IMR-90 (cell line): ENCODE data around the gene PRELID3B. TPM values are rescaled to one million over a fixed set of nuclear protein-coding genes. Genes with fewer than 3 reads are reported as not detected.

Experiments used
- ATAC-seq: fragments of 200-7000 bp; cut with Tn5 transposase; 2 replicates; pipeline ENCODE4 v1.9.1; 2020; ENCODE audit warnings: low read depth, mild to moderate bottlenecking, moderate library complexity
- BruUV-seq: library from RNA; stranded (reverse); fragments of 400-500 nt; replicated peaks from 2 replicates; lab custom pipeline; 2021; lab: Mats Ljungman, UMichigan
- CTCF ChIA-PET: fragments of 300-600 bp; formaldehyde crosslinking; extraction: SDS; loops from one replicate; lab custom pipeline; 2021; ENCODE audit warnings: antibody characterized with exemption; lab: Yijun Ruan, JAX
- POLR2A ChIA-PET: fragments of 300-600 bp; sonication (Branson Sonifier 250); formaldehyde crosslinking; loops from one replicate; lab custom pipeline; 2022; ENCODE audit warnings: antibody characterized with exemption; ENCODE audit not compliant: unreplicated experiment; lab: Charles Lee
- DNase-seq: peaks from one replicate; pipeline ENCODE4 v3.0.0; 2013
- H2AFZ ChIP-seq: replicated peaks from 2 replicates; pipeline ENCODE3; 2013; ENCODE audit warnings: low read length, mild to moderate bottlenecking; ENCODE audit not compliant: poor library complexity
- H2AK5ac ChIP-seq: 2 replicates; pipeline ENCODE4 v1.6.1; 2013; ENCODE audit warnings: low read depth, low read length, inconsistent platforms
- H2AK9ac ChIP-seq: replicated peaks from 2 replicates; pipeline ENCODE3; 2013; ENCODE audit warnings: mild to moderate bottlenecking, low read depth, low read length, moderate library complexity; ENCODE audit not compliant: poor library complexity
- H2BK120ac ChIP-seq: 2 replicates; pipeline ENCODE4 v1.6.1; 2013; ENCODE audit warnings: low read depth, low read length, inconsistent platforms
- H2BK15ac ChIP-seq: 3 replicates; pipeline ENCODE4 v1.6.1; 2013; ENCODE audit warnings: low read depth, low read length, inconsistent platforms
- H2BK20ac ChIP-seq: 2 replicates; pipeline ENCODE4 v1.6.1; 2013; ENCODE audit warnings: low read depth, mild to moderate bottlenecking, inconsistent platforms, low read length, moderate library complexity
- H2BK5ac ChIP-seq: 2 replicates; pipeline ENCODE4 v1.6.1; 2013; ENCODE audit warnings: mild to moderate bottlenecking, low read depth, low read length, inconsistent platforms; ENCODE audit not compliant: poor library complexity, severe bottlenecking
- H3K14ac ChIP-seq: replicated peaks from 2 replicates; pipeline ENCODE4 v1.6.1; 2013; ENCODE audit warnings: low read depth, low read length, inconsistent platforms
- H3K18ac ChIP-seq: 2 replicates; pipeline ENCODE4 v1.6.1; 2013; ENCODE audit warnings: low read depth, low read length, control low read depth
- H3K23ac ChIP-seq: 2 replicates; pipeline ENCODE4 v1.6.1; 2013; ENCODE audit warnings: low read depth, low read length, inconsistent platforms
- H3K27ac ChIP-seq: 2 replicates; pipeline ENCODE4 v1.5.1; 2013; ENCODE audit warnings: mild to moderate bottlenecking, control low read depth, low read length; ENCODE audit not compliant: insufficient read depth
- H3K27me3 ChIP-seq: 2 replicates; pipeline ENCODE4 v1.6.1; 2013; ENCODE audit warnings: low read length; ENCODE audit not compliant: control insufficient read depth, insufficient read depth
- H3K36me3 ChIP-seq: 2 replicates; pipeline ENCODE4 v1.6.1; 2013; ENCODE audit warnings: low read length, mixed read lengths; ENCODE audit not compliant: control insufficient read depth, insufficient read depth
- H3K4ac ChIP-seq: 2 replicates; pipeline ENCODE4 v1.6.1; 2013; ENCODE audit warnings: low read depth, low read length, inconsistent platforms
- H3K4me1 ChIP-seq: 2 replicates; pipeline ENCODE4 v1.6.1; 2013; ENCODE audit warnings: low read length, mixed read lengths; ENCODE audit not compliant: control insufficient read depth, insufficient read depth
- H3K4me2 ChIP-seq: 2 replicates; pipeline ENCODE4 v1.6.1; 2013; ENCODE audit warnings: low read depth, mild to moderate bottlenecking, control low read depth, low read length, moderate library complexity
- H3K4me3 ChIP-seq: 2 replicates; pipeline ENCODE4 v1.5.1; 2013; ENCODE audit warnings: low read depth, mild to moderate bottlenecking, control low read depth, low read length, moderate library complexity; ENCODE audit not compliant: insufficient read depth
- H3K56ac ChIP-seq: 2 replicates; pipeline ENCODE4 v1.6.1; 2013; ENCODE audit warnings: low read length, inconsistent platforms; ENCODE audit not compliant: insufficient read depth; ENCODE audit errors: extremely low read depth
- H3K79me1 ChIP-seq, 2 experiments: 2 replicates each; pipeline ENCODE4 v1.6.1; 2013; ENCODE audit warnings: low read length in 2 of 2, inconsistent platforms in 1 of 2, low read depth in 1 of 2
- H3K9ac ChIP-seq: 2 replicates; pipeline ENCODE4 v1.6.1; 2013; ENCODE audit warnings: low read depth, low read length, control low read depth
- H3K9me1 ChIP-seq: 2 replicates; pipeline ENCODE4 v1.6.1; 2013; ENCODE audit warnings: low read length, inconsistent platforms; ENCODE audit not compliant: insufficient read depth
- H3K9me3 ChIP-seq: 2 replicates; pipeline ENCODE4 v1.6.1; 2013; ENCODE audit warnings: low read length; ENCODE audit not compliant: control insufficient read depth, insufficient read depth
- H4K20me1 ChIP-seq: 2 replicates; pipeline ENCODE4 v1.6.1; 2013; ENCODE audit warnings: low read length, inconsistent platforms; ENCODE audit not compliant: insufficient read depth
- H4K5ac ChIP-seq: 2 replicates; pipeline ENCODE4 v1.6.1; 2013; ENCODE audit warnings: mild to moderate bottlenecking, low read depth, low read length, control low read depth
- H4K8ac ChIP-seq, 2 experiments: 2 replicates each; pipeline ENCODE4 v1.6.1; 2013; ENCODE audit warnings: low read depth in 2 of 2, low read length in 2 of 2, control low read depth in 1 of 2, inconsistent platforms in 1 of 2
- H4K91ac ChIP-seq: 2 replicates; pipeline ENCODE4 v1.6.1; 2013; ENCODE audit warnings: low read depth, low read length, inconsistent platforms; ENCODE audit not compliant: insufficient read depth
- BHLHE40 ChIP-seq: fragments of 150-350 bp; IDR thresholded peaks from 2 replicates; pipeline ENCODE4 v1.6.1; 2016; ENCODE audit warnings: mild to moderate bottlenecking, low read depth, low read length
- CEBPB ChIP-seq: IDR thresholded peaks from 2 replicates; pipeline ENCODE4 v1.6.1; 2012; ENCODE audit warnings: low read depth, low read length, improper control_type of control experiment
- CHD1 ChIP-seq: IDR thresholded peaks from 2 replicates; pipeline ENCODE4 v1.6.1; 2012; ENCODE audit warnings: low read depth, low read length, improper control_type of control experiment
- CTCF ChIP-seq: conservative IDR thresholded peaks from 2 replicates; pipeline ENCODE4 v1.5.1; 2012; ENCODE audit warnings: mild to moderate bottlenecking, low read depth, low read length, improper control_type of control experiment
- ELK1 ChIP-seq: fragments of 150-350 bp; IDR thresholded peaks from 2 replicates; pipeline ENCODE4 v1.6.1; 2016; ENCODE audit warnings: low read depth, mild to moderate bottlenecking, low read length, moderate library complexity, borderline replicate concordance
- FOS ChIP-seq: fragments of 150-350 bp; IDR thresholded peaks from 2 replicates; pipeline ENCODE4 v1.6.1; 2016; ENCODE audit warnings: low read depth, low read length
- MAZ ChIP-seq: IDR thresholded peaks from 2 replicates; pipeline ENCODE4 v1.6.1; 2012; ENCODE audit warnings: low read depth, mild to moderate bottlenecking, low read length, improper control_type of control experiment, moderate library complexity, borderline replicate concordance
- MXI1 ChIP-seq: IDR thresholded peaks from 2 replicates; pipeline ENCODE4 v1.6.1; 2012; ENCODE audit warnings: low read depth, mild to moderate bottlenecking, low read length, moderate library complexity, borderline replicate concordance
- POLR2A ChIP-seq: IDR thresholded peaks from 2 replicates; pipeline ENCODE4 v1.6.1; 2012; ENCODE audit warnings: mild to moderate bottlenecking, low read depth, low read length
- RAD21 ChIP-seq: IDR thresholded peaks from 2 replicates; pipeline ENCODE4 v1.6.1; 2012; ENCODE audit warnings: low read length, improper control_type of control experiment
- RCOR1 ChIP-seq: IDR thresholded peaks from 2 replicates; pipeline ENCODE4 v1.6.1; 2012; ENCODE audit warnings: mild to moderate bottlenecking, low read length, improper control_type of control experiment; ENCODE audit not compliant: insufficient replicate concordance
- RFX5 ChIP-seq: IDR thresholded peaks from 2 replicates; pipeline ENCODE4 v1.8.0; 2012; ENCODE audit warnings: low read depth, mild to moderate bottlenecking, low read length, moderate library complexity
- SMC3 ChIP-seq: fragments of 150-350 bp; IDR thresholded peaks from 2 replicates; pipeline ENCODE4 v1.6.1; 2016; ENCODE audit warnings: low read depth, mild to moderate bottlenecking, antibody characterized with exemption, low read length, moderate library complexity
- WGBS, 2 experiments: methylation state at CpG; one replicate each; pipeline versions ENCODE4 v1.1.5 to v1.1.7; 2013; ENCODE audit warnings: missing lambda C conversion rate in 2 of 2; ENCODE audit not compliant: insufficient read length in 1 of 2; ENCODE audit errors: extremely low coverage in 2 of 2; 5-methylcytosine and 5-hydroxymethylcytosine counted together
- dilution Hi-C: fragments of 300-500 bp; cut with HindIII; formaldehyde crosslinking; loops from one replicate; pipeline ENCODE4 v1.14.3; 2018; ENCODE audit warnings: low sequenced_read_pairs; ENCODE audit not compliant: unreplicated experiment
- in situ Hi-C: fragments of 300-500 bp; cut with MboI; formaldehyde crosslinking; loops from 3 replicates; pipeline ENCODE4 v1.14.3; 2019; ENCODE audit warnings: low sequenced_read_pairs, inconsistent platforms, mixed read lengths
- intact Hi-C: fragments of 100-400 bp; cut with micrococcal nuclease; formaldehyde crosslinking; loops from 2 replicates; pipeline ENCODE4 v1.10.0; 2022
- polyA plus RNA-seq, 3 experiments: library from polyadenylated mRNA; depleted of rRNA; stranded (reverse); fragments of >200 nt; gene quantifications; 2 replicates each; pipeline ENCODE4 v1.2.3, GENCODE V29; 2012; ENCODE audit warnings: low replicate concordance in 1 of 3
- total RNA-seq: library from RNA; depleted of rRNA; stranded (reverse); fragments of >200 nt; gene quantifications from 2 replicates; pipeline ENCODE4 v1.2.3, GENCODE V29; 2012
- TF ChIP-seq, protein P1 (sequence below): fragments of 150-350 bp; IDR thresholded peaks from 2 replicates; pipeline ENCODE4 v1.6.1; 2017; ENCODE audit warnings: mild to moderate bottlenecking, antibody characterized with exemption, low read length, low read depth

The PRELID3B gene
- total and polyA plus RNA-seq, 2 of the 4 experiments (the other 2 are of a cell fraction): 24.8 to 41.9 TPM

GRCh38 chr20:58993332-58994248 is 49.0 kb downstream of the PRELID3B start:
- no peak overlapping the region for H3K56ac ChIP-seq
- dilution Hi-C loops: no loop called here
- intact Hi-C loops: no loop called here
- no peak overlapping the region for H2AFZ ChIP-seq
- POLR2A ChIA-PET: interaction anchor here (0.6 to 0.7 kb wide), 2 partner anchors 10 to 26 kb away, joined by 3 to 21 read pairs; partner anchors contain the start of gene TUBB1
- no peak overlapping the region for H2BK15ac ChIP-seq
- H3K9me1 ChIP-seq: peaks cover 19% of the 10 kb centered on the region
- DNase-seq (no peak), ATAC-seq (no peak; the same call in 1 of the 2 replicates)
- CTCF ChIA-PET: interaction anchor here (0.8 to 1.2 kb wide), 2 partner anchors 11 to 86 kb away, joined by 3 to 4 read pairs; no protein-coding TSS in a partner anchor
- no peak overlapping the region for H3K4me3 ChIP-seq
- no peak overlapping the region for H3K27ac ChIP-seq
- peak overlapping the region; percentile 38 for H2AK9ac ChIP-seq
- in situ Hi-C loops: no loop called here
- no peak overlapping the region for H3K18ac ChIP-seq
- no peak overlapping the region for H3K4me2 ChIP-seq
- no peak overlapping the region for H2BK5ac ChIP-seq
- no peak overlapping the region for H2BK20ac ChIP-seq
- H2BK120ac ChIP-seq: no peak overlapping the region
- peaks cover 15% of the 10 kb centered on the region for H4K20me1 ChIP-seq
- peaks cover 66% of the 10 kb centered on the region for H3K36me3 ChIP-seq
- H3K14ac ChIP-seq: no peak overlapping the region
- no peak overlapping the region for H4K8ac ChIP-seq
- no peak overlapping the region for H2AK5ac ChIP-seq
- no peak overlapping the region for H4K91ac ChIP-seq
- no peaks in the 10 kb centered on the region for H3K9me3 ChIP-seq
- no peak overlapping the region for H3K4ac ChIP-seq
- H4K5ac ChIP-seq: no peak overlapping the region
- no peak overlapping the region for H3K9ac ChIP-seq
- peaks cover 17 to 41% of the 10 kb centered on the region in 2 experiments for H3K79me1 ChIP-seq
- no peaks in the 10 kb centered on the region for H3K27me3 ChIP-seq
- WGBS, 2 experiments: 92% methylated on average over 9 of the region's 23 CpGs; no CpG with 5 or more reads in 1 of the 2 experiments
- H3K23ac ChIP-seq: no peak overlapping the region; the same call in 1 of the 2 replicates
- BruUV-seq: no TSS peak
- peaks cover 6% of the 10 kb centered on the region; the same call in 1 of the 2 replicates for H3K4me1 ChIP-seq
- TF ChIP-seq RFX5 (no peak), FOS (no peak), SMC3 (no peak), MXI1 (no peak), POLR2A (no peak), ELK1 (no peak), RCOR1 (no peak), CHD1 (no peak), MAZ (no peak), CTCF (no peak), RAD21 (no peak), CEBPB (no peak), BHLHE40 (no peak)
- TF ChIP-seq, protein P1, sequence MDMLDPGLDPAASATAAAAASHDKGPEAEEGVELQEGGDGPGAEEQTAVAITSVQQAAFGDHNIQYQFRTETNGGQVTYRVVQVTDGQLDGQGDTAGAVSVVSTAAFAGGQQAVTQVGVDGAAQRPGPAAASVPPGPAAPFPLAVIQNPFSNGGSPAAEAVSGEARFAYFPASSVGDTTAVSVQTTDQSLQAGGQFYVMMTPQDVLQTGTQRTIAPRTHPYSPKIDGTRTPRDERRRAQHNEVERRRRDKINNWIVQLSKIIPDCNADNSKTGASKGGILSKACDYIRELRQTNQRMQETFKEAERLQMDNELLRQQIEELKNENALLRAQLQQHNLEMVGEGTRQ: no peak
